IMR-90 (cell line): ENCODE data around the gene CNFN.

Experiments used
- POLR2A ChIP-seq: IDR thresholded peaks from 2 replicates; pipeline ENCODE4 v1.6.1; 2012; ENCODE audit warnings: mild to moderate bottlenecking, low read depth, low read length
- RAD21 ChIP-seq: IDR thresholded peaks from 2 replicates; pipeline ENCODE4 v1.6.1; 2012; ENCODE audit warnings: low read length, improper control_type of control experiment
- TF ChIP-seq, protein P1 (sequence below): conservative IDR thresholded peaks from 2 replicates; pipeline ENCODE4 v1.5.1; 2012; ENCODE audit warnings: mild to moderate bottlenecking, low read depth, low read length, improper control_type of control experiment

DNA sequence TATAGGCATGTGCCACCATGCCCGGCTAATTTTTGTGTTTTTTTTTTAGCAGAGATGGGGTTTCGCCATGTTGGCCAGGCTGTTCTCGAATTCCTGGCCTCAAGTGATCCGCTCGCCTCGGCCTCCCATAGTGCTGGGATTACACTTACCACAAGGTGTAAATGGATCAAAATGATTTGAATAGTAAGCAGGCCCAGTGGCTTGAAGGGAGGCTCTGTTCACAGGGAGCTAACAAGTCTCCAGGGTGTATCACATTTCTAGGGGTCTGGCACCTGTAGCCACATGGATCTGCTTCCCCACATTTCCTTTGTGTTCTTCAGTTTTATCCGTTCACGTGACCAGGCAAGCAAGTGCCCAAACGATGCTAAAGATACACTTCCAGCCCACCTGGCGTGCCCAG lies 13.5 kb upstream of the CNFN start:
- TF ChIP-seq, protein P1, sequence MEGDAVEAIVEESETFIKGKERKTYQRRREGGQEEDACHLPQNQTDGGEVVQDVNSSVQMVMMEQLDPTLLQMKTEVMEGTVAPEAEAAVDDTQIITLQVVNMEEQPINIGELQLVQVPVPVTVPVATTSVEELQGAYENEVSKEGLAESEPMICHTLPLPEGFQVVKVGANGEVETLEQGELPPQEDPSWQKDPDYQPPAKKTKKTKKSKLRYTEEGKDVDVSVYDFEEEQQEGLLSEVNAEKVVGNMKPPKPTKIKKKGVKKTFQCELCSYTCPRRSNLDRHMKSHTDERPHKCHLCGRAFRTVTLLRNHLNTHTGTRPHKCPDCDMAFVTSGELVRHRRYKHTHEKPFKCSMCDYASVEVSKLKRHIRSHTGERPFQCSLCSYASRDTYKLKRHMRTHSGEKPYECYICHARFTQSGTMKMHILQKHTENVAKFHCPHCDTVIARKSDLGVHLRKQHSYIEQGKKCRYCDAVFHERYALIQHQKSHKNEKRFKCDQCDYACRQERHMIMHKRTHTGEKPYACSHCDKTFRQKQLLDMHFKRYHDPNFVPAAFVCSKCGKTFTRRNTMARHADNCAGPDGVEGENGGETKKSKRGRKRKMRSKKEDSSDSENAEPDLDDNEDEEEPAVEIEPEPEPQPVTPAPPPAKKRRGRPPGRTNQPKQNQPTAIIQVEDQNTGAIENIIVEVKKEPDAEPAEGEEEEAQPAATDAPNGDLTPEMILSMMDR, result no peak
- TF ChIP-seq POLR2A (no peak), RAD21 (no peak)
